Stromal cell of bone marrow (primary cell): Measurements from ENCODE around the gene MTHFS.

ENCODE experiments used
- DNase-seq: peaks from one replicate; pipeline ENCODE4 v3.0.0-alpha.2; 2012; ENCODE audit warnings: low read depth

MTHFS gene

GRCh38 chr15:79874242-79874641 is 22.6 kb downstream of the MTHFS start:
- DNase-seq: no peak

GRCh38 chr15:79872358-79873017 is 24.3 kb downstream of the MTHFS start:
- no peak for DNase-seq

- no peak for DNase-seq
These were observed 28.3 kb downstream of the MTHFS start for GRCh38 chr15:79868554-79868953.

- DNase-seq: no peak
These were observed 32.9 kb downstream of the MTHFS start for GRCh38 chr15:79863886-79864285.

- DNase-seq: no peak
These were observed 34.6 kb downstream of the MTHFS start for GRCh38 chr15:79862191-79862590.

- no peak for DNase-seq
These were observed 36.2 kb downstream of the MTHFS start for GRCh38 chr15:79860661-79861060.

- DNase-seq: no peak
These were observed 38.3 kb downstream of the MTHFS start for GRCh38 chr15:79858469-79858868.

- DNase-seq: peak; percentile 84
These were observed 43.1 kb downstream of the MTHFS start for GRCh38 chr15:79853492-79854328.

GRCh38 chr15:79849789-79850188 is 47.0 kb downstream of the MTHFS start:
- peak; percentile 23 for DNase-seq

- DNase-seq: no peak
These were observed 50.3 kb downstream of the MTHFS start for GRCh38 chr15:79846539-79846938.

GRCh38 chr15:79844221-79844620 is 52.6 kb downstream of the MTHFS start:
- DNase-seq: peak; percentile 64

- DNase-seq: no peak
These were observed 59.0 kb downstream of the MTHFS start for GRCh38 chr15:79837846-79838245.

GRCh38 chr15:79834495-79834894 is 62.3 kb downstream of the MTHFS start:
- DNase-seq: no peak

- DNase-seq: no peak
These were observed 64.3 kb downstream of the MTHFS start for GRCh38 chr15:79832367-79833120.

GRCh38 chr15:79831604-79832003 is 65.2 kb downstream of the MTHFS start:
- no peak for DNase-seq

GRCh38 chr15:79829950-79830349 is 66.9 kb downstream of the MTHFS start:
- no peak for DNase-seq

- DNase-seq: no peak
These were observed 68.4 kb downstream of the MTHFS start for GRCh38 chr15:79828447-79828846.

GRCh38 chr15:79826800-79827199 is 70.0 kb downstream of the MTHFS start:
- no peak for DNase-seq

GRCh38 chr15:79824136-79824701 is 72.6 kb downstream of the MTHFS start:
- DNase-seq: no peak

GRCh38 chr15:79820820-79821219 is 76.0 kb downstream of the MTHFS start:
- no peak for DNase-seq

- no peak for DNase-seq
These were observed 76.6 kb downstream of the MTHFS start for GRCh38 chr15:79820176-79820575.

- DNase-seq: no peak
These were observed 80.2 kb downstream of the MTHFS start for GRCh38 chr15:79816571-79816970.
